ENCODE results near the gene SIL1. TPM values are rescaled to one million over a fixed set of nuclear protein-coding genes. Genes with fewer than 3 reads are reported as not detected.

Gene SIL1
- total and polyA plus RNA-seq, 2 of the 13 experiments (the other 11 are each of a cell fraction or from before 2014, with no cell fraction given) = 26.0 to 30.0 TPM

DNA sequence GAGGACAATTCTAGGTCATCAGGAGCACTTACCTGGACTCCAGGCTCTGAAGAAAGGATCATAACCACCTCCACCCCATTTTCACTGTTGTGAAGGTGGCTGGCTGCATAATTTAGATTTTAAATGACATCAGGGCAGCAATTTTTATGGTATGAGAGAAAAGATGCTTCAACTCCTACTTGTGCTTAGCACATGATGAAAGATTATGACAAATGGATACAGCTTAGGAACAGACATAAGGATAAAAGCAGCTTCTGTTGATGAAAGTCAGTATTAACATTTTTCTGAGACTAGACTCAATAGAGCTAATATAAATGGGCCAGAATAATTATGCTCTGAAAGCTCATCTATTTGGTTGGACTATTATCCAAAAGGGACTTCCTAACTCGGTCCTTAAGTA, 72.2 kb downstream of the SIL1 start (continued):
- TF ChIP-seq, protein P1, sequence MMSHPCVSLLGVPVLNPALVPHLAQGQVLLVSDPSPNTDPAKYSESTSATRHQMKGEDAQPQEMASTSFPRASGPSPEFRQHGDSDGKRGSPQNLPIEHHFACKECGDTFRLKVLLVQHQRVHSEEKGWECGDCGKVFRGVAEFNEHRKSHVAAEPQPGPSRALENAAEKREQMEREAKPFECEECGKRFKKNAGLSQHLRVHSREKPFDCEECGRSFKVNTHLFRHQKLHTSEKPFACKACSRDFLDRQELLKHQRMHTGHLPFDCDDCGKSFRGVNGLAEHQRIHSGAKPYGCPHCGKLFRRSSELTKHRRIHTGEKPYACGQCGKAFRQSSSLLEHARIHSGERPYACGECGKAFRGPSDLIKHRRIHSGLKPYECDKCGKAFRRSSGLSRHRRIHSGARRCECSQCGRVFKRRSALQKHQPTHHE (CRISPR knock-in tag; IDR thresholded peaks at IDR 0.05; ENCODE audit: borderline replicate concordance) = no peak
- TF ChIP-seq ZEB1 (IDR thresholded peaks at IDR 0.05; ENCODE audit: insufficient replicate concordance, low read depth) (no peak), ZNF777 (CRISPR knock-in tag; IDR thresholded peaks at IDR 0.05) (no peak), ZNF761 (CRISPR knock-in tag; conservative IDR thresholded peaks at IDR 0.05) (no peak), ZNF558 (CRISPR knock-in tag; IDR thresholded peaks at IDR 0.05; ENCODE audit: borderline replicate concordance) (no peak), ZNF841 (CRISPR knock-in tag; IDR thresholded peaks at IDR 0.05; ENCODE audit: borderline replicate concordance) (no peak)

DNA sequence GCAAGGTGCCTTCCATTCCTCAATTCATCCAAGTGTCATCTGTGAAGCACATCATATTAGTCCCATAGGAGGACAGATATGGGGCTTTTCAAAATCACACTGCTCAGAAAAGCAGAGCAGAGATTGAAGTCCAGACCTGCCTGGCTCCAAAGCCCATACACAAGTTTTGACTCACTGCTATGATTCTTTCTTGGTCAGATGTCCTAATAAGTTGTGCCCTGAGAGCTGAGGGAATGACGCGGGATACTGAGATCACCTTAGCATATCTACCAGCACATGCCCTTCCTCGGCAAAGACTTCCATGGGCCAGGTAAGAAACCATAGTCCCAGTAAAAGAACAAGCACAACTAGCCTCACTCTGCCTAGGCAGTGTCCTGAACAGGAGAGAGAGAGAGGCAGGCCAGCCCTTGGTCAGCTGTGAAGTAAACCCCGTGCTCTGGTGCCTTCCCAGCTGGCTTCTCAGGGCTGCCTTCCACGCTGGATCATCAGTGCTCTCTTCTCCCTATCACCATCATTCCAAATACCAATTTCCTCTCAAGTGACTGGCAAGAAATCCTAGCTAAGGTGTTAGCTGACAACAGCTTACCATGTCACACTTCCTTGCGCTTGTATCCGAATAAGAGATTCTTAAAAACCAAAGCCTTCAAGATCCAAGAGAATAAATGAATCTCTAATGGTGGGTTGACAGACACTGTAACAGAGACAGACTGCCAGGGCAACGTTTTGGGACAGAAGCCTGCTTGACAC, 73.2 kb downstream of the SIL1 start:
- no peak overlapping the region for H2AFZ ChIP-seq (ENCODE audit: low read length)
- H3K36me3 ChIP-seq (replicated peaks in 1 of 2; ENCODE audit: control insufficient read depth in 1 of 2, insufficient read depth in 2 of 2, low read length in 2 of 2) = peaks cover 7 to 33% of the 10 kb centered on the region in 2 experiments; a peak in 4 of 5 replicates
- H3K9ac ChIP-seq (ENCODE audit: insufficient read depth, low read depth, low read length) = no peak overlapping the region
- WGBS (ENCODE audit: low lambda C conversion rate) = 90% methylated on average over 8 of the region's 8 CpGs
- H3K9me3 ChIP-seq (ENCODE audit: low read length) = no peaks in the 10 kb centered on the region
- no peaks in the 10 kb centered on the region for H3K27me3 ChIP-seq (ENCODE audit: control insufficient read depth in 1 of 2, insufficient read depth in 2 of 2, low read length in 2 of 2)
- FAIRE-seq = no peak
- ChIA-PET POLR2A (no interaction called here), CTCF (ENCODE audit: low intra/inter-chr PET ratio, low total read pairs) (no interaction called here)
- in situ Hi-C loops (cut with HindIII; ENCODE audit: extremely low pct_ligation_motif_present, low pct_unique_long_range_greater_than_20kb) (no loop called here), intact Hi-C loops (cut with micrococcal nuclease; ENCODE audit: unreplicated experiment) (no loop called here)
- no peaks in the 10 kb centered on the region for H3K4me1 ChIP-seq (ENCODE audit: insufficient read depth, low read length)
- no peak overlapping the region for H3K4me2 ChIP-seq (ENCODE audit: low read depth, low read length)
- no peaks in the 10 kb centered on the region for H3K79me2 ChIP-seq (ENCODE audit: insufficient read depth, low read length)
- H3K27ac ChIP-seq (ENCODE audit: extremely low read length, insufficient read depth, low read length) = no peak overlapping the region
- BruUV-seq (replicated peaks) = no TSS peak
- no peaks in the 10 kb centered on the region for H4K20me1 ChIP-seq (ENCODE audit: insufficient read depth, low read length)
- no peak for DNase-seq (ENCODE audit: low spot score)
- H3K4me3 ChIP-seq (replicated peaks in 1 of 3; ENCODE audit: insufficient read depth in 1 of 3, low read depth in 2 of 3, low read length in 3 of 3) = no peak overlapping the region
- ATAC-seq = no peak
- TF ChIP-seq ZFP1 (CRISPR knock-in tag; IDR thresholded peaks at IDR 0.05) (no peak), ZNF737 (CRISPR knock-in tag; IDR thresholded peaks at IDR 0.05; ENCODE audit: borderline replicate concordance) (no peak), ZNF570 (CRISPR knock-in tag; IDR thresholded peaks at IDR 0.05; ENCODE audit: borderline replicate concordance) (no peak), SNAI1 (CRISPR knock-in tag; IDR thresholded peaks at IDR 0.05; ENCODE audit: borderline replicate concordance) (no peak), YY1 (IDR thresholded peaks at IDR 0.05; ENCODE audit: insufficient read depth, insufficient replicate concordance, low read depth, low read length) (no peak), AKAP8 (CRISPR knock-in tag; IDR thresholded peaks at IDR 0.05) (no peak)
- TF ChIP-seq, protein P2, sequence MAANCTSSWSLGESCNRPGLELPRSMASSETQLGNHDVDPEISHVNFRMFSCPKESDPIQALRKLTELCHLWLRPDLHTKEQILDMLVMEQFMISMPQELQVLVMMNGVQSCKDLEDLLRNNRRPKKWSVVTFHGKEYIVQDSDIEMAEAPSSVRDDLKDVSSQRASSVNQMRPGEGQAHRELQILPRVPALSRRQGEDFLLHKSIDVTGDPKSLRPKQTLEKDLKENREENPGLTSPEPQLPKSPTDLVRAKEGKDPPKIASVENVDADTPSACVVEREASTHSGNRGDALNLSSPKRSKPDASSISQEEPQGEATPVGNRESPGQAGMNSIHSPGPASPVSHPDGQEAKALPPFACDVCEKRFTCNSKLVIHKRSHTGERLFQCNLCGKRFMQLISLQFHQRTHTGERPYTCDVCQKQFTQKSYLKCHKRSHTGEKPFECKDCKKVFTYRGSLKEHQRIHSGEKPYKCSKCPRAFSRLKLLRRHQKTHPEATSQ (CRISPR knock-in tag; IDR thresholded peaks at IDR 0.05; ENCODE audit: borderline replicate concordance) = no peak
- TF ChIP-seq, protein P3, sequence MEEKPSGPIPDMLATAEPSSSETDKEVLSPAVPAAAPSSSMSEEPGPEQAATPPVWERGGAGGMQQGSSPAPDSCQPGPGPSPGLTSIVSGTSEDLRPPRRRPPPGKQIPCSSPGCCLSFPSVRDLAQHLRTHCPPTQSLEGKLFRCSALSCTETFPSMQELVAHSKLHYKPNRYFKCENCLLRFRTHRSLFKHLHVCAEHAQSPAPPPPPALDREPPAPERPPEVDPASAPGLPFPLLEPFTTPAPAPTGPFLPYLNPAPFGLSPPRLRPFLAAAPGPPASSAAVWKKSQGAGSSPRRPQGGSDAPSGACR (CRISPR knock-in tag; IDR thresholded peaks at IDR 0.05) = no peak
- TF ChIP-seq, protein P4, sequence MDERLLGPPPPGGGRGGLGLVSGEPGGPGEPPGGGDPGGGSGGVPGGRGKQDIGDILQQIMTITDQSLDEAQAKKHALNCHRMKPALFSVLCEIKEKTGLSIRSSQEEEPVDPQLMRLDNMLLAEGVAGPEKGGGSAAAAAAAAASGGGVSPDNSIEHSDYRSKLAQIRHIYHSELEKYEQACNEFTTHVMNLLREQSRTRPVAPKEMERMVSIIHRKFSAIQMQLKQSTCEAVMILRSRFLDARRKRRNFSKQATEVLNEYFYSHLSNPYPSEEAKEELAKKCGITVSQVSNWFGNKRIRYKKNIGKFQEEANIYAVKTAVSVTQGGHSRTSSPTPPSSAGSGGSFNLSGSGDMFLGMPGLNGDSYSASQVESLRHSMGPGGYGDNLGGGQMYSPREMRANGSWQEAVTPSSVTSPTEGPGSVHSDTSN (CRISPR knock-in tag; IDR thresholded peaks at IDR 0.05) = no peak
